Activated CD8-positive, alpha-beta memory T cell treated with anti-CD3 and anti-CD28 coated beads for 4 hours (primary cell): ENCODE results near the gene PLXNB3.

ENCODE experiments used
- DNase-seq, 2 donors: peaks; one replicate each; pipeline ENCODE4 v3.0.0-alpha.2; 2020; ENCODE audit warnings: low read depth in 2 of 2

PLXNB3 gene

GRCh38 chrX:153791104-153791852, 27.2 kb downstream of the PLXNB3 start:
- no peak for DNase-seq

- DNase-seq = no peak
Measured at GRCh38 chrX:153792368-153792767, 28.3 kb downstream of the PLXNB3 start.

DNA sequence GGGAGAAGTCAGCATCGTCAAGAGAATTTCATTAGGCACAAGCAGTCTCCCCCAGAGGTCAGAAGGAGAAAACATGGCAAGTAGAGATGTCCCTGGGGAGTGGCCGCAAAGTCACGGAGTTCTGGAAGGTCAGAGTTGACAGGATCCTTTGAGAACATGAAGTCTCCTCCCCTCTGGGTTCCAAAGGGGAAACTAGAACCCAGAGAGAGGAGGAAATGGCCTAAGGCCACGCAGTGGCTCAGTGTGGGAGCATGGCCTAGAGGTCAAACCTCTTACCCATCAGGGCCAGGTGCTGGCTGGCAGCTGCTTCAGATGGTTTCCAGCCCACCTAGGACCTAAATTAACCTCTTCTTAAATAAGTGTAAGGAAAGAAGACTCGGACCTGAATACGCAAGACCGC, 29.2 kb downstream of the PLXNB3 start:
- no peak for DNase-seq

GRCh38 chrX:153794018-153794896, 30.2 kb downstream of the PLXNB3 start, which contains the start of the genes IDH3G and SSR4:
IDH3G (minus strand) TSS chrX:153794375; CDS start chrX:153794326, 49 bp downstream.
SSR4 (plus strand) TSS chrX:153794668; CDS start chrX:153794688, 20 bp downstream.
- DNase-seq = peak; percentile 80 to 84

- no peak for DNase-seq
Measured at GRCh38 chrX:153794897-153795816, 31.1 kb downstream of the PLXNB3 start.

DNA sequence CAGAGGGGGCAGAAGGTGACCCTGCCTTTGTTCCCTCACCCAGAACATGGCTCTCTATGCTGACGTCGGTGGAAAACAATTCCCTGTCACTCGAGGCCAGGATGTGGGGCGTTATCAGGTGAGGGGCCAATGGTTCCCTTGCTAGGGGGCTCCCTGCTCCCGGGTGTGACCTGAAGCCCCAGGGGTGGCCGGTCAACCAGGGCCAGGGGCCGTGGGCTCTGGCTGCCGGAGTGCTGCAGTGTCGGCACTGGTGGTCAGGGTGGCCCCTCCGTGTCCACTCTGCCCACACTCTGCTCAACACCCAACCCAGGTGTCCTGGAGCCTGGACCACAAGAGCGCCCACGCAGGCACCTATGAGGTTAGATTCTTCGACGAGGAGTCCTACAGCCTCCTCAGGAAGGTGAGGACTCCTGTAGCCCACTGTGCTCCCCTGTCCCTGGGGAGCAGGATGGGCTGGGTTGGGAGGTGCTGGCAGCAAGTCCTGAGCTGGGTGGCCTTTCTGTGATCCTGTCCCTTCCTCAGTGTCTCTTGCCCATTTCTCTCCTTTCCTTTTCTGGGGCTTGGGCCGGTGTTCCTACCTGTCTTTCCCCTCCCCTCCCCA, 33.5 kb downstream of the PLXNB3 start:
- DNase-seq = no peak

GRCh38 chrX:153799326-153799725, 35.3 kb downstream of the PLXNB3 start:
- DNase-seq = no peak

GRCh38 chrX:153800177-153800722, 36.2 kb downstream of the PLXNB3 start:
- DNase-seq = no peak

GRCh38 chrX:153800746-153801145, 36.7 kb downstream of the PLXNB3 start:
- no peak for DNase-seq

DNA sequence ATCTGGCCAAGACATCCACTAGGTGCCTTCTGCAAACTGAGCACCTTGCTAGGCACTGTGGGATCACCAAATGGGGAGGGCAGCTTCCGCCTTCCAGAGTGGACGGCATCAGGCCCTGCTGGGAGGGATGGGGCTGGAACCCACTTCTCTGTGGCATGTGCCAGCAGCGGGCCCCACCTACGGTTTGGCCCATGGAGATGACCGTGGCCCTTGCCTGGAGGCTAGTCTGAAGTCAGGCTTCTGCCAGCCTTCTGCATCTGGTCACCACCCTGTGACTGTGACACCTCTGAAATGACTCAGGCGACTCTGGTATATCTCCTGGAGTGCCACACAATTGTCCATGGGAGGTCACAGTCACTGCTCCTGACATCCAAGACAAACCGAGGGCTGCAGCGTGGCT, 37.6 kb downstream of the PLXNB3 start:
- DNase-seq = no peak

GRCh38 chrX:153802513-153803045, 38.5 kb downstream of the PLXNB3 start:
- no peak for DNase-seq

DNA sequence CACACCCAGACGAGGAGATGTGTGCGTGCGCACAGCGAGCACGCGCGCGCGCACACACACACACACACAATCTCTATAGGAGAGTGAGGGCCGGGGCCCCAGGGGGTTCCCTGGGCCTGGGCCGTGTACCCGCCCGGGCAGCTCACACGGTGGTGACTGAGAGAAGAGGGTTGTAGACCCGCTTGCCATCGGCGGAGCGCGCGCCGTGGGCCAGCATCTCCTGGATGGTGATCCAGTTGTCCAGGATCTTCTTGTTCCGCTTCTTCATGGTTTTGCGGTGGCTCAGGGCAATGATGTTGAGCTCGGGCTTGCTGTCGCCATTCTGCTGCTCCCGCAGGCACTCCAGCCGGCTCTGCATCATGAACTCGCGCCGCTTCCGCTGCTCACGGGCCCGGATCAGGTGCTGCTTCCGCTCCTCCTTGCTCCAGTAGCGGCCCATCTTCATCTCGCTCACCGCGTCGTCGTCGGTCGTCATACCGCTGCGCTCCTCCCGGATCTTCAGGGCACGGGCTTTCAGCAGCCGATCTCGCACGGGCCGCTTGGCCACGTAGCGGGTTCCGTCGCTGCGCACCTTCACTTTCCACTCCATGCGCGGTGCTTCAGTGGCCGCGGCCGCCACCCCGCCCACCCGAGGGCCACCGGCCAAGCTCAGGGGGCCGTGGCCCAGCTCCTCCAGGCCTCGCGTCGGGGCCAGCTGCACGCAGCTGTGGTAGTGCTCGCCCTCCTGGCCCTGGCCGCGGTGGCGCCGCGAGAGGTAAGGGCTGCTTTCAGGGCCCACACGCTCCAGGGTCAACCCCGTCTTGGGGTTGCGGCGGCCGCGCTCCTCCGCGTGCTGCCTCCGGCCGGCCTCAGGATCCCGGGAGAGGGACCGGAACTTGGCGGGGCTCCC, 39.4 kb downstream of the PLXNB3 start:
- no peak for DNase-seq

DNA sequence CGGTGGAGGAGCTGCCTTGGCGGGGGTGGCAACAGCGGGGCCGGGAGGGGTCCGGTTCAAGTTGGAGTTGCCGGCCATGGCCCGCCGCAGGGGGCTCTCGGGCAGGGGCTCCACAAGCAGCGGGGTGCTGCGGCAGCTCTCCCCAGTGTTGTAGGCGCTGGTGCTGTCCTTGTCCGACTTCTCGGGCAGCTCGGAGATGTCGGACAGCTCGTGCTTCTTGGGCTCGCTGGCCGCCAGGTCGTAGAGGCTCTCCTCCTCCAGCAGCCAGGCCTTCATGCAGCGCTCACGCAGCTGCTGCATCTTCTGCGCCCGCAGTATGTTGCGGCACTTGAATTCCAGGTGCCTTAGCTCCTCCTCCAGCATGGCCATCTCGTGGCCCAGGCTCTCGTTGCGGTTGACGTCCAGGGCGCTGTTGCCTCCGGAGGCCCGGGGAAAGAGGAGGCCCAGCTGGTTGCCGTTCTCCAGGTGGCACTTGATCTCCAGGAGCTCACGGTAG, 40.1 kb downstream of the PLXNB3 start:
- no peak for DNase-seq

DNA sequence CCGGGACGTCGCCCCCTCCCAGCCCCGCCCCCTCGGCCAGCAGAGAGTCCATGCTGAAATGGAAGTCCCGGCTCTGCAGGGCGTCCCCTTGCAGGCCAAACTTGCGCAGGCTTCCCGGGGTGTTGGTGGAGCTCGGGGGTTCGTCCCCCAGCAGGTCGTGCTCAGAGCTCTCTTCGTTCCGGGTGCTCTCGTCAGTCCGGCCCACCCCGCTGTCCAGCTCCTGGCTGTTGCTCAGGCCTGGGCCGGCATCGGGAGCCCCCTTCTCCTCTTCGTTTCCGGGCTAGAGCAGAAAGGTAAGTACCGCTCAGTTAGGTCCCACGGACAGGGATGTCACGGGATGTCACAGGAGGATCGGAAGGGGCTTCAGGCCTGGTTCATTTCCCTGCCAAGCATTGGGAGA, 40.6 kb downstream of the PLXNB3 start:
- no peak for DNase-seq

GRCh38 chrX:153805436-153805835, 41.4 kb downstream of the PLXNB3 start:
- no peak for DNase-seq

GRCh38 chrX:153806999-153807575, 43.0 kb downstream of the PLXNB3 start:
- DNase-seq = no peak

DNA sequence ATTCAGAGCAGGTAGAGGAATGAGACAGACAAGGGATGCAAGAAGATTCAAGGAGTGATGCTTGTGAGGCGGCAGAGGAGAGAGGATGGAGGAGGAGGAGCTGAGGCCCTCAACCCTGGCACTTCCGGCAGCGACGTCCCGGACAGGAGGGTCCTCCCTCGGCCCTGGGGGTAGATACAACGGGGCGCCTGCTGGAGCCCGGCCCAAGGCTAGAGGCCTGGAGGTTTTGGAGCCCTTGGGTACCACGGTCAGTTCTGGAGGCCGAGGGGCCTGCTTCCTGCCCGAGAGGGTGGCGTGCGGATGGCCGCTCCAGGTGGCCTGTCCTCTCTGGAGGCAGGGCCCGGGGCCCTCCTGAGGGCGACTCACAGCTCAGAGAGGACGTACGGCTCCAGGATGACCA, 43.9 kb downstream of the PLXNB3 start:
- no peak for DNase-seq

- DNase-seq = no peak
Measured at GRCh38 chrX:153812220-153812619, 48.2 kb downstream of the PLXNB3 start.

DNA sequence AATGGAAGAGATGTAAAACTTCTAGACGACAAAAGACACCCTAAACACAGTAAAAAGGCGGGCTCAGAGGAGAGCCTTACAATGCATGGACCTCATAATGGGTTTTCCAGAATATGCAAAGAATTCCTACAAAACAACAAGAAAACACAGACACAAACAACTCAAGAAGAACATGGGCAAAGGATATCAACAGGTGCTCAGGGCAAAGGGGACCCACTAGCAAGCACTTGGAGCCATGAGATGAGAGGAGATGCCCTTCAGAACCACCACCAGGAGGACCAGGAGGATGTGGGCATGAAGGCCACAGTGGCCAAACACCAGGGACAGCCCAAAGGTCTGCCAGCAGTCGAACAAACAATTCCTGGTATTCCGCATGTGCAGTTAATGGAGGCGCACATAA, 49.1 kb downstream of the PLXNB3 start:
- no peak for DNase-seq
